HL-60 (cell line): ENCODE measurements around the gene C5orf58.
"Not testable (repeated sequence)": the region's sequence is repeated elsewhere in the genome, so short reads cannot be mapped to it uniquely, and the experiment has no call there.

Experiments
- DNase-seq, 2 experiments: peaks; one replicate each; pipeline ENCODE4 v3.0.0-alpha.2; 2010 to 2020; ENCODE audit warnings: low read depth in 1 of 2, low spot score in 1 of 2
- H3K27ac ChIP-seq: fragments of 250-450 bp; sonication (Bioruptor Pico); replicated peaks from 2 replicates; pipeline ENCODE4 v1.5.1; 2020; ENCODE audit warnings: mild to moderate bottlenecking, moderate library complexity
- H3K27me3 ChIP-seq: fragments of 250-450 bp; sonication (Bioruptor Pico); 2 replicates; pipeline ENCODE4 v1.5.1; 2021; ENCODE audit warnings: mild to moderate bottlenecking, moderate library complexity; ENCODE audit not compliant: insufficient read depth, poor library complexity, severe bottlenecking
- H3K4me3 ChIP-seq: replicated peaks from 2 replicates; pipeline ENCODE4 v1.5.1; 2011; ENCODE audit warnings: mild to moderate bottlenecking, control low read depth, low read length; ENCODE audit not compliant: insufficient read depth
- GABPA ChIP-seq: IDR thresholded peaks from 2 replicates; pipeline ENCODE4 v1.6.1; 2012; ENCODE audit warnings: low read depth
- POLR2AphosphoS5 ChIP-seq: IDR thresholded peaks from 2 replicates; pipeline ENCODE4 v1.6.1; 2012; ENCODE audit warnings: low read depth
- SPI1 ChIP-seq: IDR thresholded peaks from 2 replicates; pipeline ENCODE4 v1.6.1; 2012; ENCODE audit warnings: low read depth, mild to moderate bottlenecking, borderline replicate concordance
- TF ChIP-seq, protein P1 (sequence below): IDR thresholded peaks from one replicate; pipeline ENCODE4 v1.5.1; 2011; ENCODE audit warnings: low read length, control low read depth, inconsistent platforms; ENCODE audit not compliant: insufficient read depth
- TF ChIP-seq, protein P2 (sequence below): IDR thresholded peaks from 2 replicates; pipeline ENCODE4 v1.6.1; 2012; ENCODE audit warnings: low read depth; ENCODE audit not compliant: insufficient replicate concordance

The C5orf58 gene

DNA sequence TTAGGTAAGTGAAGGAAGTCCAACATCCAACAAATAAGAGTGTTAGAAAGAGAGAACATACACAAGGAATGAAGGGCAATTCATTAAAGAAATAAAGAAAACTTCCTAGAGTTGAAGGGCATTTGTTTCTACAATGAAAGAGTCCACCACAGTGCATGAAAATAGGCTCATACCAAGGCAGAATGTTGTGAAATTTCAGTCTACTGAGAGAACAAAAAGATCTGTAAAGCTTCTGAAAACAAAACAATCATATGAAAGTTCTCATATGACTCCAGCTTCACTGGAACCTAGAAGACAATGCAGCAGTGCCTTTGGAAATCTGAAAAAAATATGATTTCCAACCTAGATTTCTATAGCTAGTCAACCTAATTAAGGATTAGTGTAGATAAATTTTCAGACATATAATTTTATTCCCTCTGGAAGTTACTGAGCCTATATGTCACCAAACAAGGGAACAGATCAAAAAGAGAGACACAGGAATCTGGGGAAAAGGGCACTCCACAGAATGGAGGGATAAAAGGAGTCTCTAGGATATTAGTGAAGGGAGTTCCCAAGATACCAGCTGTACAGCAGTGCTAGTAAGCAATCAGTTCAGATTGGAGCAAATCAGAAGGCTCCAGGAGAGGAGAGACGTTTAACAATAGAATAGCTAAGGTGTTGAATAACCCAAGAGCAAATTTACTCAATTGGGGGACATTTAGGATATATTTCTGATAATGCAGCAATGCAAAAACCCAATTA is 5.8 kb downstream of the C5orf58 start:
- TF ChIP-seq GABPA = no peak
- no peak for TF ChIP-seq SPI1
- TF ChIP-seq POLR2AphosphoS5 = no peak
- TF ChIP-seq, protein P1, sequence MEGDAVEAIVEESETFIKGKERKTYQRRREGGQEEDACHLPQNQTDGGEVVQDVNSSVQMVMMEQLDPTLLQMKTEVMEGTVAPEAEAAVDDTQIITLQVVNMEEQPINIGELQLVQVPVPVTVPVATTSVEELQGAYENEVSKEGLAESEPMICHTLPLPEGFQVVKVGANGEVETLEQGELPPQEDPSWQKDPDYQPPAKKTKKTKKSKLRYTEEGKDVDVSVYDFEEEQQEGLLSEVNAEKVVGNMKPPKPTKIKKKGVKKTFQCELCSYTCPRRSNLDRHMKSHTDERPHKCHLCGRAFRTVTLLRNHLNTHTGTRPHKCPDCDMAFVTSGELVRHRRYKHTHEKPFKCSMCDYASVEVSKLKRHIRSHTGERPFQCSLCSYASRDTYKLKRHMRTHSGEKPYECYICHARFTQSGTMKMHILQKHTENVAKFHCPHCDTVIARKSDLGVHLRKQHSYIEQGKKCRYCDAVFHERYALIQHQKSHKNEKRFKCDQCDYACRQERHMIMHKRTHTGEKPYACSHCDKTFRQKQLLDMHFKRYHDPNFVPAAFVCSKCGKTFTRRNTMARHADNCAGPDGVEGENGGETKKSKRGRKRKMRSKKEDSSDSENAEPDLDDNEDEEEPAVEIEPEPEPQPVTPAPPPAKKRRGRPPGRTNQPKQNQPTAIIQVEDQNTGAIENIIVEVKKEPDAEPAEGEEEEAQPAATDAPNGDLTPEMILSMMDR = no peak
- TF ChIP-seq, protein P2, sequence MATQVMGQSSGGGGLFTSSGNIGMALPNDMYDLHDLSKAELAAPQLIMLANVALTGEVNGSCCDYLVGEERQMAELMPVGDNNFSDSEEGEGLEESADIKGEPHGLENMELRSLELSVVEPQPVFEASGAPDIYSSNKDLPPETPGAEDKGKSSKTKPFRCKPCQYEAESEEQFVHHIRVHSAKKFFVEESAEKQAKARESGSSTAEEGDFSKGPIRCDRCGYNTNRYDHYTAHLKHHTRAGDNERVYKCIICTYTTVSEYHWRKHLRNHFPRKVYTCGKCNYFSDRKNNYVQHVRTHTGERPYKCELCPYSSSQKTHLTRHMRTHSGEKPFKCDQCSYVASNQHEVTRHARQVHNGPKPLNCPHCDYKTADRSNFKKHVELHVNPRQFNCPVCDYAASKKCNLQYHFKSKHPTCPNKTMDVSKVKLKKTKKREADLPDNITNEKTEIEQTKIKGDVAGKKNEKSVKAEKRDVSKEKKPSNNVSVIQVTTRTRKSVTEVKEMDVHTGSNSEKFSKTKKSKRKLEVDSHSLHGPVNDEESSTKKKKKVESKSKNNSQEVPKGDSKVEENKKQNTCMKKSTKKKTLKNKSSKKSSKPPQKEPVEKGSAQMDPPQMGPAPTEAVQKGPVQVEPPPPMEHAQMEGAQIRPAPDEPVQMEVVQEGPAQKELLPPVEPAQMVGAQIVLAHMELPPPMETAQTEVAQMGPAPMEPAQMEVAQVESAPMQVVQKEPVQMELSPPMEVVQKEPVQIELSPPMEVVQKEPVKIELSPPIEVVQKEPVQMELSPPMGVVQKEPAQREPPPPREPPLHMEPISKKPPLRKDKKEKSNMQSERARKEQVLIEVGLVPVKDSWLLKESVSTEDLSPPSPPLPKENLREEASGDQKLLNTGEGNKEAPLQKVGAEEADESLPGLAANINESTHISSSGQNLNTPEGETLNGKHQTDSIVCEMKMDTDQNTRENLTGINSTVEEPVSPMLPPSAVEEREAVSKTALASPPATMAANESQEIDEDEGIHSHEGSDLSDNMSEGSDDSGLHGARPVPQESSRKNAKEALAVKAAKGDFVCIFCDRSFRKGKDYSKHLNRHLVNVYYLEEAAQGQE = no peak
- DNase-seq = no peak
- Histone ChIP-seq H3K4me3 (no peak overlapping the region), H3K27me3 (no peaks in the 10 kb centered on the region), H3K27ac (no peak overlapping the region)

DNA sequence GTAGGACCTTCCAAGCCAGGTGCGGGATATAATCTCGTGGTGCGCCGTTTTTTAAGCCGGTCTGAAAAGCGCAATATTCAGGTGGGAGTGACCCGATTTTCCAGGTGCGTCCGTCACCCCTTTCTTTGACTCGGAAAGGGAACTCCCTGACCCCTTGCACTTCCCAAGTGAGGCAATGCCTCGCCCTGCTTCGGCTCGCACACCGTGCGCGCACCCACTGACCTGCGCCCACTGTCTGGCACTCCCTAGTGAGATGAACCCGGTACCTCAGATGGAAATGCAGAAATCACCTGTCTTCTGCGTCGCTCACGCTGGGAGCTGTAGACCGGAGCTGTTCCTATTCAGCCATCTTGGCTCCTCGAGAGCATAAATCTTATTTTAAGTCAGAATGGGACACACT is 12.7 kb downstream of the C5orf58 start:
- DNase-seq, H3K27ac ChIP-seq, H3K27me3 ChIP-seq, H3K4me3 ChIP-seq: not testable (repeated sequence)

DNA sequence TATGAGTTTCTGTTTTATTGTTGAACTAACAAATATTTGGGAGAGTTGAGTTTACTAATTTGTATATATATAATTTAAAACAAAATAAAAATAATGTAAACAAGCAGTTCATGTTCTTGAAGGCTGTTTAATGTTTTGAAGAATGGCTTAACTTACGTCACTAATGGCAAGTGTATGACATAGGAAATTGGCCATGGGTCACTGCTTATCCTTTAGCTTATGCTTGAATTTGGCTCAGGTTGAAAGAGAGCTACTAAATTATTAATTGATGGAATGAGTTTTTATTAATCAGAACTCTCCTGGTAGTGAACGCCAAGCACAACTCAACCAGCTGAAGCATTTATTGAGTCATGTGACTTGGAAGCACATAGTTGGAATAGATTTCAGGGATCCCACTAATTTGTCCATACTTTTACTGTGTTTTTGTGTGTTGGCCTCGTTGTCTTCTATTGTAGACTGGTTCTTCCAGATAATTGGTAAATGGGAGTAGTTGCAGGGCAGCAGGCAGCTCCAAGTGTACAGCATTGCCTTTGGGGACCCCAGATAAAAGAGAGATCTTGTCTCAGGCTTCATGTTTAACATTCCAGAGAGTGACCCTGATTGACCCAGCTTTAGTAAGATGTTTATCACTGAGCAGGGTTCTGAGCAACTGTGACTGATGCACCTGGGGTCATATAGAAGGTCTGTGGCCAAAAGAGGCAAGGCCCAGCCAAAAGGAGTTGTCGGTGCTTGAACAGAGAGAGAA is 13.5 kb downstream of the C5orf58 start:
- Histone ChIP-seq H3K4me3 (no peak overlapping the region), H3K27ac (no peak overlapping the region), H3K27me3 (no peaks in the 10 kb centered on the region)
- TF ChIP-seq SPI1 (no peak), POLR2AphosphoS5 (no peak), GABPA (no peak)
- TF ChIP-seq, protein P2 = no peak
- TF ChIP-seq, protein P1 = no peak
- no peak for DNase-seq

DNA sequence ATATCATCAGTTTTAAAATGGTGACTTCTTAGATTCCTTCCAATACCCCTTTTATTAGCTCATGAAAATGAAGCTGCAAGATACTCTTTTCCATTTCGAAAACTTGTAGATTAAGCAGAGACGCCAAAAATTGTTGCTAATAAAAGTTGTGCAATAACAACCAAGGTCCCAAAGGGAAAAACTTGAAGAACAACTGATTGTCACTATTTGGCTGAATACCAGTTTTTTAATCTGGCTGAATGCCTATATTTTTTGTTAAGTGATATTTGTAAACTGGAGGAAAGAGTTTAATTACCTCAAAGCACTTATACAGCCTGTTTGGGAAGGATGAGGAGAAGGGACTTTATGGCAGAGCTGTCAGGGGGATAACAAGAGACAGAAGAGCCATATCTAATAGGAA is 14.6 kb downstream of the C5orf58 start:
- DNase-seq = no peak
- H3K27ac ChIP-seq = no peak overlapping the region
- H3K27me3 ChIP-seq = no peaks in the 10 kb centered on the region
- TF ChIP-seq, protein P2 = no peak
- TF ChIP-seq, protein P1 = no peak
- TF ChIP-seq SPI1 (no peak), POLR2AphosphoS5 (no peak), GABPA (no peak)
- H3K4me3 ChIP-seq = no peak overlapping the region
